Choroid plexus epithelial cell (primary cell): ENCODE results near the gene PACSIN2.

Source experiments
- DNase-seq: peaks from one replicate; pipeline ENCODE4 v3.0.0-alpha.2; 2010; ENCODE audit warnings: low read depth
- H3K4me3 ChIP-seq: 2 replicates; pipeline ENCODE4 v1.5.1; 2011; ENCODE audit warnings: low read depth, mild to moderate bottlenecking, control low read depth, low read length, moderate library complexity
- CTCF ChIP-seq: conservative IDR thresholded peaks from 2 replicates; pipeline ENCODE4 v1.5.1; 2011; ENCODE audit warnings: low read depth, mild to moderate bottlenecking, control low read depth, inconsistent platforms, low read length, moderate library complexity

The PACSIN2 gene

GRCh38 chr22:42994917-42995562 is 19.9 kb downstream of the PACSIN2 start:
- peak; percentile 93 for DNase-seq
- peak; percentile 16 for TF ChIP-seq CTCF
- H3K4me3 ChIP-seq: peak overlapping the region; percentile 8

GRCh38 chr22:42994276-42994916 is 20.6 kb downstream of the PACSIN2 start:
- DNase-seq: no peak
- no peak overlapping the region for H3K4me3 ChIP-seq
- TF ChIP-seq CTCF: no peak

- TF ChIP-seq CTCF: no peak
- DNase-seq: peak; percentile 51
- H3K4me3 ChIP-seq: no peak overlapping the region
Observed at GRCh38 chr22:42993651-42994275, 21.2 kb downstream of the PACSIN2 start.

GRCh38 chr22:42992886-42993479 is 22.0 kb downstream of the PACSIN2 start:
- H3K4me3 ChIP-seq: no peak overlapping the region
- TF ChIP-seq CTCF: no peak
- DNase-seq: no peak

GRCh38 chr22:42992092-42992491 is 22.9 kb downstream of the PACSIN2 start:
- H3K4me3 ChIP-seq: no peak overlapping the region
- no peak for DNase-seq
- no peak for TF ChIP-seq CTCF

GRCh38 chr22:42991010-42991651 is 23.8 kb downstream of the PACSIN2 start:
- no peak for TF ChIP-seq CTCF
- H3K4me3 ChIP-seq: no peak overlapping the region
- peak; percentile 84 for DNase-seq
